Measurements from ENCODE around the gene PARVB.

Gene PARVB

DNA sequence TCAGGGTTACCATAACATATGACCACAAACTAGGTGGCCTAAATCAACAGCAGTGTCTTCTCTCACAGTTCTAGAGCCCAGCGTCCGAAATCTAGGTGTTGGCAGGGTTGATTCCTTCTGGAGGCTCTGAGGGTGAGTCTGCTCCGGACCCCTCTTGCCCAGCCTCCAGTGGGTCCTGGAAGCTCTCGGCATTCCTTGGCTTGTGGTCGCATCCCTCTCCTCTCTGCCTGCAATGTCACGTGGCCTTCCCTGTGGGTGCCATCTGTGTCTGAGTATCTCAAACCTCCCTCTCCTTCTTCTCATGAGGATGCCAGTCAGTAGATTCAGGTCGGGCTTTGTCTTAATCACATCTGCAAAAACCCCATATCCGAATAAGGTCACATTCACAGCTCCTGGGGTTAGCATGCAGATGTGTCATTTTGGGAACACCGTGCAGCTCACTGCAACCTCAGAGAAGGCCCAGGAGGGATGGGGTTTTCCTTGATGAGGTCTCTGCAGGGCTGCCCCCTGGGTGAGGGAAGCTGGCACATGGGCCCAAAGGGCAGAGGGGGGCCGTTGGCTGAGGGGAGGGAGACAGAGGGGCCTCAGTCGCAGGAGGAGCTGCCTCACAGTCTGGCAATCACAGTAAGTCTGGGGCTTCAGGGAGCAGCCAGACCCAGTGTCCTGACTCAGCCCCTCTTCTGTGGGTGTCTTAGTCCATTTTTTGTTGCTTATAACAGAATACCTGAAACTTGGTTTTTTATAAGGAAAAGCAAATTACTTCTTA, 197.8 kb downstream of the PARVB start:
- no peak overlapping the region for H3K4me3 ChIP-seq (ENCODE audit: control insufficient read depth, low read depth, low read length)
- TF ChIP-seq, protein P1, sequence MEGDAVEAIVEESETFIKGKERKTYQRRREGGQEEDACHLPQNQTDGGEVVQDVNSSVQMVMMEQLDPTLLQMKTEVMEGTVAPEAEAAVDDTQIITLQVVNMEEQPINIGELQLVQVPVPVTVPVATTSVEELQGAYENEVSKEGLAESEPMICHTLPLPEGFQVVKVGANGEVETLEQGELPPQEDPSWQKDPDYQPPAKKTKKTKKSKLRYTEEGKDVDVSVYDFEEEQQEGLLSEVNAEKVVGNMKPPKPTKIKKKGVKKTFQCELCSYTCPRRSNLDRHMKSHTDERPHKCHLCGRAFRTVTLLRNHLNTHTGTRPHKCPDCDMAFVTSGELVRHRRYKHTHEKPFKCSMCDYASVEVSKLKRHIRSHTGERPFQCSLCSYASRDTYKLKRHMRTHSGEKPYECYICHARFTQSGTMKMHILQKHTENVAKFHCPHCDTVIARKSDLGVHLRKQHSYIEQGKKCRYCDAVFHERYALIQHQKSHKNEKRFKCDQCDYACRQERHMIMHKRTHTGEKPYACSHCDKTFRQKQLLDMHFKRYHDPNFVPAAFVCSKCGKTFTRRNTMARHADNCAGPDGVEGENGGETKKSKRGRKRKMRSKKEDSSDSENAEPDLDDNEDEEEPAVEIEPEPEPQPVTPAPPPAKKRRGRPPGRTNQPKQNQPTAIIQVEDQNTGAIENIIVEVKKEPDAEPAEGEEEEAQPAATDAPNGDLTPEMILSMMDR (conservative IDR thresholded peaks at IDR 0.05; ENCODE audit: control insufficient read depth, insufficient read depth, low read depth, low read length), result no peak

More for the DNA sequence above, 197.8 kb downstream of the PARVB start:
- DNase-seq (ENCODE audit: low read depth), result no peak

All from fibroblast of mammary gland (primary cell).